GM12875 (cell line): ENCODE results near the gene C14orf93.

Experiments
- H3K4me3 ChIP-seq: one replicate; pipeline ENCODE4 v1.5.1; 2011; ENCODE audit warnings: low read depth, low read length, control low read depth
- TF ChIP-seq, protein P1 (sequence below): IDR thresholded peaks from 2 replicates; pipeline ENCODE4 v1.5.1; 2011; ENCODE audit warnings: low read depth, mild to moderate bottlenecking, control low read depth, inconsistent platforms, low read length, moderate library complexity, borderline replicate concordance; ENCODE audit not compliant: insufficient read depth

C14orf93 gene

DNA sequence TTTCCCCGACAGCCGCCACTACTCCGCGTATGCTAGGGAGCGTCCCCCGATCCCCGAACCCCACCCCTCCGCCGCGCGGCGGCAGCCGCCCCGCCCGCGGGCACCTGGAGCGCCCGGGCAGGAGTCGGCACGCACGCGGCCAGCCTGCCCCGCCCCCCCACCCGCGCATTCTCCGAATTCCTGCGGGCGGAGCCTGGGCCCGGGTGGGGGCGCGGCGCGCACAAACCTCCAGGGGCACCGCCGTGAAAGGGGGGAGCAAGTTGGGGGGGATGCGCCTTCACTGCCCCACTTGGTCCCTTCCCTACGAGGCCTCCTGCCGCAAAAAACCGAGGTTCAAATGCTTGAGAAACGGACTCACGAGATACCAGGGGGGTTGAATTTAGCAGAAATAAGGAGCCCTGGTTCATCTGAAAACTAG is 29.3 kb downstream of the C14orf93 start:
- TF ChIP-seq, protein P1, sequence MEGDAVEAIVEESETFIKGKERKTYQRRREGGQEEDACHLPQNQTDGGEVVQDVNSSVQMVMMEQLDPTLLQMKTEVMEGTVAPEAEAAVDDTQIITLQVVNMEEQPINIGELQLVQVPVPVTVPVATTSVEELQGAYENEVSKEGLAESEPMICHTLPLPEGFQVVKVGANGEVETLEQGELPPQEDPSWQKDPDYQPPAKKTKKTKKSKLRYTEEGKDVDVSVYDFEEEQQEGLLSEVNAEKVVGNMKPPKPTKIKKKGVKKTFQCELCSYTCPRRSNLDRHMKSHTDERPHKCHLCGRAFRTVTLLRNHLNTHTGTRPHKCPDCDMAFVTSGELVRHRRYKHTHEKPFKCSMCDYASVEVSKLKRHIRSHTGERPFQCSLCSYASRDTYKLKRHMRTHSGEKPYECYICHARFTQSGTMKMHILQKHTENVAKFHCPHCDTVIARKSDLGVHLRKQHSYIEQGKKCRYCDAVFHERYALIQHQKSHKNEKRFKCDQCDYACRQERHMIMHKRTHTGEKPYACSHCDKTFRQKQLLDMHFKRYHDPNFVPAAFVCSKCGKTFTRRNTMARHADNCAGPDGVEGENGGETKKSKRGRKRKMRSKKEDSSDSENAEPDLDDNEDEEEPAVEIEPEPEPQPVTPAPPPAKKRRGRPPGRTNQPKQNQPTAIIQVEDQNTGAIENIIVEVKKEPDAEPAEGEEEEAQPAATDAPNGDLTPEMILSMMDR = no peak
- H3K4me3 ChIP-seq = no peak overlapping the region

DNA sequence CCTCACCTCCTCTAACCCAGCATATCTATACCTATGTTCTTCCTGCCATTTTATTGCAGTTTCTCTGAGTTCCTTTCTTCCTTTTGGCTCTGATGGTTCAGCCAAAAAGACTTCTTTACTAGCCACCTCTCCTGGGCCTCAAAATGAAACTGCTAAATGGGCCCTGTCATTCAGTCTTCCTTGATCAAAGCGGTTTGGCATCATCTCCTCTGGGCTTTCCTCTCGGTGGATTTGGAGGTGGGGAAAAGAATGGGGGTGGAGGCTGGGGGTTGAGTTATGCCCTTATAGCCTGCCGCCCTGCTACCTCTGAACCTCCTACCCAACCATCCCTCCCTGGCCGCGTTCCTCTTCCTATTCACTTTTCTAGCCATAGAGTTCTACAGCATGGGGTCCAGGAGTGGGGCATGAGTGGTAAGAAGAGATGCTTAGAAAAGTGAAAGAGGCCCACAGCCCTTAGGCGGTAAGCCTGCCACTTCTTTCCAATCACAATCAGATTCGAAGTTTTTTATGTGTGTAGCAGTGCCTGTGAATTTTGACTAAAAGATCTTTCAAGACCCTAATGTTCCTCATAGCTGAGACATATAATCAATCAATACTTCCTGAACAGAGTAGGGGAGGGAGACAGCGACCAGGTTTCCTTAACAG is 30.1 kb downstream of the C14orf93 start:
- H3K4me3 ChIP-seq = no peak overlapping the region
- TF ChIP-seq, protein P1 = no peak

DNA sequence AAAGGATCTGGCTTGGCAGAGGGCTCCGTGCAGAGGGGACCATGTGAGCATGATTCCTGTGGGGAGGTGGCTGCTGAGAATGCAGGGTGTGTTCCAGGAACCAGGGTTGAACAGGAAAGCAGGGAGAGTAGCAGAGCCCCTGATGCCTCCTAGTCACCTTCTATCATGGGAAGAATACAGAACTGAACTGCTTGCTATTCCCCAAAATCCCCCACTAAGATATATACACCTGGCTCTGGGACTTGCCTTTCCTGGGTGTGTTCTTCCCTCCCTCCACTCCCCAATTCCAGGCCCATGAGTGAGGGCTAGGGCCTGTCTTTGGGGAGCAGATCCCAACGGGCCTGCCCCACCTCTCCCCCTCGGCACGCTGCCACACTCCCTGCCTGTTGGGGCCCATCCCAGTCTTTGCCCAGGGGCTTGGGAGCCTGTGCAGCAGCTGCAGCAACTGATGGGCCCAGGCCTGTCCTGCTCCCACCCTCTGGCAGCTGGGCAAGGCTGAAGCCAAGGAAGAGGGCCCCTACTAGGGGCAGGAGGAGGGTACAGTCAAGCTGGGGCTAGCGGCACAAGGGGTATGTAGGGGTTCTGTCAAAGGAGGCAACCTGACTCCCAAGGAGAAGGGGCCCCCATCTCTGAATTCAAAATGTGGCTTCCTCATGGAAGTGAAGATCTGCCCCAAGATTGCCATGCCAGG is 30.8 kb downstream of the C14orf93 start:
- no peak overlapping the region for H3K4me3 ChIP-seq
- TF ChIP-seq, protein P1 = no peak

DNA sequence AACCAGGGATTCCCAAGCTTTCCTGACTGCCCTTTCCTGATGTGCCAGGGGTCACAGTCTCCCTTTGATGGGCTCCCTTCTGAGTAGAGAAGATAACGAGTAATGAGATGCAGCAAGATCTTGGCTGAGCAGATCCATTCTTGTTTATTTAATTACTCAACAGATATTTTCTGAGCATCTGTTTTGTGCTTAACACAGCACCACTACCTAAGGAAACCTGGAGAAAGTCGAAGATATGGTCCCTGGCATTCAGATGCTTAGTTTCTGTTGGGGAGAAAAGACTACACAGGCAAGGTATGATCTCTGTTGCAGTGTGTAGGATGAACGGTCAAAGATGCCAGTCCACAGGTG is 31.5 kb downstream of the C14orf93 start:
- TF ChIP-seq, protein P1 = no peak
- no peak overlapping the region for H3K4me3 ChIP-seq

DNA sequence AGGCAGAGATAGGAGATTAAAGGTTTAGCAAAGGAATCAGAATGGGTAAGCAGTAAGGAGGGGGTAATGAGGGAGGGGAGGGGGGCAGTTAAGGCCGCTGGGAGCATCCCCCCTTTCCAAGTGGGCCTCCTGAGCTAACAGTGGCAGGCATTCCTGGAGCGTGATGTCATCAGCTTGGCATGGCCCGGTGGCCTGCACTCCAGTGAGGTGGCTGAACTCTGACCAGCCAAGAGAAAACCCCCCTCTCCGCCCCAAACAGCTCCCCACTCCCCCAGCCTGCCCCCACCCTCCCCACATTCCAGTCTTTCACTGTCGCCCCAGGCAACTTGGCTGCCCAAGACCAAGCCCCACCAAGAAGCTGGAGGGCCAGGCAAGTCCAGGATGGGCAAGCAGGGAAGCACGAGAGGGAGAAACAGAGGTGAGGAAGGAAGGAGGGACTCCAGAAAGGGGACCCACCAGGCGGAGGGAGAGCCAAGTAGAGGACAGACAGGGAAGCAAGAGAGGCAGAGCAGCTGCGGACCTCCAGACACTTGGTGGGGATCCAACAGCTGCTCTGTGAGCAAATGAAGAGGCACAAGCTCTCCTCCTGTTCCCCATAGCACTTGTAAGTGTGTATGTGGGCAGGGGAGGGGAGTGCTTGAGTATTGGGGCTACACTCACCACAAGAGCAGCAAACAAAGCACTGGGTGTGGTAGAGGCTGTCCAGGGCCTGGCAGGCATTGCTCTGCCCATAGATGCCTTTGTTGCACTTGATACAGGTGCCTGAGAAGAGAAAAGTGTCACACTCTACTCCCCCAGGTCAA is 32.1 kb downstream of the C14orf93 start:
- H3K4me3 ChIP-seq = no peak overlapping the region
- TF ChIP-seq, protein P1 = no peak

DNA sequence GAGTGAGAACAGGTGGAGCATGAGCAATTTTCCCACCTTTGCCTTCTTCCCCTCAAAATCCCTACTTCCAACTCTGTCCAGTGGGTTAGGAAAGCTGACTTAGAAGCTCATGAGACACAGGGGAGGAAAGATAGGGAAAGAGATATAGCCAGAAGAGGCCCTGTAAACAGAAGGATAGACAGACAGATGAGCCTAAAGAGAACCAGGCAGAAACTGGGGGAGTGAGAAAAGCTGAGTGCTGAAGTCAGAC is 32.6 kb downstream of the C14orf93 start:
- TF ChIP-seq, protein P1 = no peak
- no peak overlapping the region for H3K4me3 ChIP-seq
